H1 (cell line): ENCODE measurements around the gene DNAAF5.

Experiments used
- ATF3 ChIP-seq: IDR thresholded peaks from 2 replicates; pipeline ENCODE4 v1.6.1; 2011; ENCODE audit warnings: low read depth, mild to moderate bottlenecking, low read length; ENCODE audit not compliant: insufficient read depth
- CTCF ChIP-seq, 3 experiments: IDR thresholded peaks; 1 replicate in 2 of 3; 2 replicates in 1 of 3; pipeline versions ENCODE4 v1.5.1 to v1.6.1; 2011; ENCODE audit warnings: low read length in 3 of 3, mild to moderate bottlenecking in 3 of 3, inconsistent platforms in 2 of 3, low read depth in 1 of 3, moderate library complexity in 1 of 3; ENCODE audit not compliant: insufficient read depth in 1 of 3; ENCODE audit errors: control extremely low read depth in 1 of 3
- FOSL1 ChIP-seq: IDR thresholded peaks from 2 replicates; pipeline ENCODE4 v1.6.1; 2011; ENCODE audit warnings: mild to moderate bottlenecking, low read depth, low read length, moderate library complexity; ENCODE audit not compliant: insufficient read depth
- JUND ChIP-seq: IDR thresholded peaks from 2 replicates; pipeline ENCODE4 v1.6.1; 2011; ENCODE audit warnings: mild to moderate bottlenecking, improper control_type of control experiment, low read length
- NRF1 ChIP-seq: IDR thresholded peaks from 2 replicates; pipeline ENCODE4 v1.6.1; 2011; ENCODE audit warnings: mild to moderate bottlenecking, low read depth, low read length, improper control_type of control experiment
- POLR2A ChIP-seq, 2 experiments: IDR thresholded peaks; 1 replicate in 1 of 2; 2 replicates in 1 of 2; pipeline ENCODE4 v1.6.1; 2011; ENCODE audit warnings: low read depth in 2 of 2, low read length in 2 of 2, mild to moderate bottlenecking in 2 of 2; ENCODE audit errors: control extremely low read depth in 1 of 2
- RAD21 ChIP-seq, 2 experiments: IDR thresholded peaks in 1 of 2; conservative IDR thresholded peaks in 1 of 2; 2 replicates each; pipeline ENCODE4 v1.6.1; 2011; ENCODE audit warnings: low read depth in 2 of 2, low read length in 2 of 2, improper control_type of control experiment in 1 of 2, inconsistent platforms in 1 of 2, mild to moderate bottlenecking in 1 of 2, moderate library complexity in 1 of 2
- RFX5 ChIP-seq: IDR thresholded peaks from 2 replicates; pipeline ENCODE4 v1.6.1; 2011; ENCODE audit warnings: low read depth, low read length, improper control_type of control experiment, borderline replicate concordance
- SP2 ChIP-seq: IDR thresholded peaks from 2 replicates; pipeline ENCODE4 v1.6.1; 2012; ENCODE audit warnings: mild to moderate bottlenecking, low read length, inconsistent platforms
- YY1 ChIP-seq: IDR thresholded peaks from 2 replicates; pipeline ENCODE4 v1.6.1; 2011; ENCODE audit warnings: low read depth, mild to moderate bottlenecking, low read length
- ZNF274 ChIP-seq: IDR thresholded peaks from 2 replicates; pipeline ENCODE4 v1.7.0; 2012; ENCODE audit warnings: low read length, borderline replicate concordance; ENCODE audit errors: extremely low read depth
- TF ChIP-seq, protein P1 (sequence below): fragments of 300-600 bp; sonication (generic); IDR thresholded peaks from 2 replicates; pipeline ENCODE4 v1.7.1; 2012; ENCODE audit warnings: low read length, moderate library complexity, mild to moderate bottlenecking, inconsistent platforms; ENCODE audit not compliant: insufficient replicate concordance

- TF ChIP-seq YY1 (no peak), ZNF274 (no peak), CTCF (IDR thresholded peaks at IDR 0.05; ENCODE audit: control extremely low read depth in 1 of 3, insufficient read depth in 1 of 3, low read depth in 1 of 3, low read length in 3 of 3) (no peak), NRF1 (no peak), POLR2A (IDR thresholded peaks at IDR 0.05; ENCODE audit: control extremely low read depth in 1 of 2, low read depth in 2 of 2, low read length in 2 of 2) (peak in 1 of 2 experiments; percentile 12; a peak in 1 of 3 replicates), FOSL1 (no peak), ATF3 (no peak), RFX5 (no peak), JUND (no peak), RAD21 (IDR thresholded peaks at IDR 0.05 in 1 of 2, conservative IDR thresholded peaks at IDR 0.05 in 1 of 2; ENCODE audit: low read depth in 2 of 2, low read length in 2 of 2) (no peak), SP2 (no peak)
- TF ChIP-seq, protein P1, sequence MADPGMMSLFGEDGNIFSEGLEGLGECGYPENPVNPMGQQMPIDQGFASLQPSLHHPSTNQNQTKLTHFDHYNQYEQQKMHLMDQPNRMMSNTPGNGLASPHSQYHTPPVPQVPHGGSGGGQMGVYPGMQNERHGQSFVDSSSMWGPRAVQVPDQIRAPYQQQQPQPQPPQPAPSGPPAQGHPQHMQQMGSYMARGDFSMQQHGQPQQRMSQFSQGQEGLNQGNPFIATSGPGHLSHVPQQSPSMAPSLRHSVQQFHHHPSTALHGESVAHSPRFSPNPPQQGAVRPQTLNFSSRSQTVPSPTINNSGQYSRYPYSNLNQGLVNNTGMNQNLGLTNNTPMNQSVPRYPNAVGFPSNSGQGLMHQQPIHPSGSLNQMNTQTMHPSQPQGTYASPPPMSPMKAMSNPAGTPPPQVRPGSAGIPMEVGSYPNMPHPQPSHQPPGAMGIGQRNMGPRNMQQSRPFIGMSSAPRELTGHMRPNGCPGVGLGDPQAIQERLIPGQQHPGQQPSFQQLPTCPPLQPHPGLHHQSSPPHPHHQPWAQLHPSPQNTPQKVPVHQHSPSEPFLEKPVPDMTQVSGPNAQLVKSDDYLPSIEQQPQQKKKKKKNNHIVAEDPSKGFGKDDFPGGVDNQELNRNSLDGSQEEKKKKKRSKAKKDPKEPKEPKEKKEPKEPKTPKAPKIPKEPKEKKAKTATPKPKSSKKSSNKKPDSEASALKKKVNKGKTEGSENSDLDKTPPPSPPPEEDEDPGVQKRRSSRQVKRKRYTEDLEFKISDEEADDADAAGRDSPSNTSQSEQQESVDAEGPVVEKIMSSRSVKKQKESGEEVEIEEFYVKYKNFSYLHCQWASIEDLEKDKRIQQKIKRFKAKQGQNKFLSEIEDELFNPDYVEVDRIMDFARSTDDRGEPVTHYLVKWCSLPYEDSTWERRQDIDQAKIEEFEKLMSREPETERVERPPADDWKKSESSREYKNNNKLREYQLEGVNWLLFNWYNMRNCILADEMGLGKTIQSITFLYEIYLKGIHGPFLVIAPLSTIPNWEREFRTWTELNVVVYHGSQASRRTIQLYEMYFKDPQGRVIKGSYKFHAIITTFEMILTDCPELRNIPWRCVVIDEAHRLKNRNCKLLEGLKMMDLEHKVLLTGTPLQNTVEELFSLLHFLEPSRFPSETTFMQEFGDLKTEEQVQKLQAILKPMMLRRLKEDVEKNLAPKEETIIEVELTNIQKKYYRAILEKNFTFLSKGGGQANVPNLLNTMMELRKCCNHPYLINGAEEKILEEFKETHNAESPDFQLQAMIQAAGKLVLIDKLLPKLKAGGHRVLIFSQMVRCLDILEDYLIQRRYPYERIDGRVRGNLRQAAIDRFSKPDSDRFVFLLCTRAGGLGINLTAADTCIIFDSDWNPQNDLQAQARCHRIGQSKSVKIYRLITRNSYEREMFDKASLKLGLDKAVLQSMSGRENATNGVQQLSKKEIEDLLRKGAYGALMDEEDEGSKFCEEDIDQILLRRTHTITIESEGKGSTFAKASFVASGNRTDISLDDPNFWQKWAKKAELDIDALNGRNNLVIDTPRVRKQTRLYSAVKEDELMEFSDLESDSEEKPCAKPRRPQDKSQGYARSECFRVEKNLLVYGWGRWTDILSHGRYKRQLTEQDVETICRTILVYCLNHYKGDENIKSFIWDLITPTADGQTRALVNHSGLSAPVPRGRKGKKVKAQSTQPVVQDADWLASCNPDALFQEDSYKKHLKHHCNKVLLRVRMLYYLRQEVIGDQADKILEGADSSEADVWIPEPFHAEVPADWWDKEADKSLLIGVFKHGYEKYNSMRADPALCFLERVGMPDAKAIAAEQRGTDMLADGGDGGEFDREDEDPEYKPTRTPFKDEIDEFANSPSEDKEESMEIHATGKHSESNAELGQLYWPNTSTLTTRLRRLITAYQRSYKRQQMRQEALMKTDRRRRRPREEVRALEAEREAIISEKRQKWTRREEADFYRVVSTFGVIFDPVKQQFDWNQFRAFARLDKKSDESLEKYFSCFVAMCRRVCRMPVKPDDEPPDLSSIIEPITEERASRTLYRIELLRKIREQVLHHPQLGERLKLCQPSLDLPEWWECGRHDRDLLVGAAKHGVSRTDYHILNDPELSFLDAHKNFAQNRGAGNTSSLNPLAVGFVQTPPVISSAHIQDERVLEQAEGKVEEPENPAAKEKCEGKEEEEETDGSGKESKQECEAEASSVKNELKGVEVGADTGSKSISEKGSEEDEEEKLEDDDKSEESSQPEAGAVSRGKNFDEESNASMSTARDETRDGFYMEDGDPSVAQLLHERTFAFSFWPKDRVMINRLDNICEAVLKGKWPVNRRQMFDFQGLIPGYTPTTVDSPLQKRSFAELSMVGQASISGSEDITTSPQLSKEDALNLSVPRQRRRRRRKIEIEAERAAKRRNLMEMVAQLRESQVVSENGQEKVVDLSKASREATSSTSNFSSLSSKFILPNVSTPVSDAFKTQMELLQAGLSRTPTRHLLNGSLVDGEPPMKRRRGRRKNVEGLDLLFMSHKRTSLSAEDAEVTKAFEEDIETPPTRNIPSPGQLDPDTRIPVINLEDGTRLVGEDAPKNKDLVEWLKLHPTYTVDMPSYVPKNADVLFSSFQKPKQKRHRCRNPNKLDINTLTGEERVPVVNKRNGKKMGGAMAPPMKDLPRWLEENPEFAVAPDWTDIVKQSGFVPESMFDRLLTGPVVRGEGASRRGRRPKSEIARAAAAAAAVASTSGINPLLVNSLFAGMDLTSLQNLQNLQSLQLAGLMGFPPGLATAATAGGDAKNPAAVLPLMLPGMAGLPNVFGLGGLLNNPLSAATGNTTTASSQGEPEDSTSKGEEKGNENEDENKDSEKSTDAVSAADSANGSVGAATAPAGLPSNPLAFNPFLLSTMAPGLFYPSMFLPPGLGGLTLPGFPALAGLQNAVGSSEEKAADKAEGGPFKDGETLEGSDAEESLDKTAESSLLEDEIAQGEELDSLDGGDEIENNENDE: no peak
Measured at GRCh38 chr7:726854-727103, 280 bp downstream of the DNAAF5 start.
